Immature natural killer cell (primary cell): ENCODE measurements around the gene TCFL5. TPM values are rescaled to one million over a fixed set of nuclear protein-coding genes. Genes with fewer than 3 reads are reported as not detected.
A peak's percentile ranks its signal among the peaks of the same experiment; 100 is the strongest.

Experiments used
- DNase-seq, 3 donors: peaks; one replicate each; pipeline ENCODE4 v3.0.0; 2022; ENCODE audit warnings: mixed read lengths in 1 of 3
- H3K27ac Mint-ChIP-seq, 6 donors: one replicate each; pipeline ENCODE4 v1.8.0; 2020; ENCODE audit warnings: mixed read lengths in 6 of 6, mild to moderate bottlenecking in 5 of 6, inconsistent platforms in 4 of 6, moderate library complexity in 3 of 6
- H3K27me3 Mint-ChIP-seq, 3 donors: one replicate each; pipeline ENCODE4 v1.8.0; 2020 to 2021; ENCODE audit warnings: low read depth in 3 of 3, mild to moderate bottlenecking in 3 of 3, mixed read lengths in 3 of 3, moderate library complexity in 3 of 3, inconsistent platforms in 1 of 3
- H3K36me3 Mint-ChIP-seq, 3 donors: one replicate each; pipeline ENCODE4 v1.8.0; 2020; ENCODE audit warnings: mixed read lengths in 3 of 3, inconsistent platforms in 2 of 3, mild to moderate bottlenecking in 2 of 3
- H3K4me1 Mint-ChIP-seq, 2 donors: one replicate each; pipeline ENCODE4 v1.8.0; 2020; ENCODE audit warnings: inconsistent platforms in 2 of 2, mild to moderate bottlenecking in 2 of 2, mixed read lengths in 2 of 2, moderate library complexity in 1 of 2
- H3K4me3 Mint-ChIP-seq, 5 donors: one replicate each; pipeline ENCODE4 v1.8.0; 2020; ENCODE audit warnings: mild to moderate bottlenecking in 5 of 5, mixed read lengths in 5 of 5, inconsistent platforms in 3 of 5, moderate library complexity in 3 of 5
- H3K9me3 Mint-ChIP-seq, 6 donors: one replicate each; pipeline ENCODE4 v1.8.0; 2020; ENCODE audit warnings: mild to moderate bottlenecking in 6 of 6, mixed read lengths in 6 of 6, inconsistent platforms in 4 of 6, moderate library complexity in 3 of 6
- polyA plus RNA-seq, 3 donors: library from polyadenylated mRNA; unstranded; fragments of 300-500 nt; fragmentation: Illumina TruSeq; gene quantifications; one replicate each; pipeline ENCODE4 v1.2.3, GENCODE V29; 2021

The TCFL5 gene
- polyA plus RNA-seq, 3 donors from 2014 or later = 0.63 to 2.1 (median 1.1) TPM

DNA sequence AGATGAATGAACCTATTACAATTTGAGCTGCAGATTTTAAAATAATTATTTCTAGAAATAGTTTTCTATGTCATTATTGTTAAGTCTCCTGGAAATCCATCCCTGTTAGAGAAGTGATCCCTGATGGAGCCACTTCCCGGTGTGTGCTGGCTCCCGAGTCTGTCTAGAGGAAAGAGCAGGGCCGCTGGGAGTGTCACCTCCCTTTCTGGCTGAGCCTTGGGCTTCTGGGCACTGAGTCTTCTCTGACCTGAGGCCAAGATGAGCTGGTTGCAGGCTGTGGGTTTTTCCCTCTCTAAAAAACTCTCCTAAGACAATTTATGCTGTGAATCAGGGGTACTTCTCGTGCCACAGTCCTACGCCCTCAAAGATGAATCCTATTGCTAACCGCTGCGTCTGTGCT, 28.8 kb upstream of the TCFL5 start:
- peaks cover 10 to 21% of the 10 kb centered on the region in 2 donors for H3K4me1 Mint-ChIP-seq
- peak overlapping the region in 1 of 6 donors; percentile 67 for H3K27ac Mint-ChIP-seq
- no peak overlapping the region for H3K4me3 Mint-ChIP-seq
- H3K36me3 Mint-ChIP-seq = peaks cover 20 to 70% (median 23%) of the 10 kb centered on the region in 3 donors
- H3K27me3 Mint-ChIP-seq = peaks cover 2 to 9% (median 2%) of the 10 kb centered on the region in 3 donors
- H3K9me3 Mint-ChIP-seq = no peaks in the 10 kb centered on the region
- no peak for DNase-seq

DNA sequence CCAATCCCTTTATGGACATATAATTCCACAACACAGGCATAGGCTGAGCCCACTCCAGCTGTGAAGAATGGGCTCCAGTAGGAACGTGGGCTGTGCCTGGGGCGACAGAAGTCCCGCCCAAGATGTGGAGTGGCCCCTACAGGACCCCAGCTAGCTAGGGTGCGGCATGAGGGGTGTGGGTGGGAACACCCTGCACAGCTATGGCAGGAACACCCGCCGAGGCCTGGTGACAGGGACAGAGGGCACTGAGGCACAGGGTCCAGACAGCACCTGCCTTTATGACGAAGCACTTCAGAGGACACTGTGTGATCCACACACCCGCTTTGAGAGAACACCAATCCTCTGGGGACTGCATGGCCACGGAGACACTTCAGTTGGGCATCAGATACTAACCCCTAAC, 28.2 kb upstream of the TCFL5 start:
- H3K27me3 Mint-ChIP-seq = peaks cover 2 to 5% (median 2%) of the 10 kb centered on the region in 3 donors
- H3K4me3 Mint-ChIP-seq = no peak overlapping the region
- DNase-seq = no peak

DNA sequence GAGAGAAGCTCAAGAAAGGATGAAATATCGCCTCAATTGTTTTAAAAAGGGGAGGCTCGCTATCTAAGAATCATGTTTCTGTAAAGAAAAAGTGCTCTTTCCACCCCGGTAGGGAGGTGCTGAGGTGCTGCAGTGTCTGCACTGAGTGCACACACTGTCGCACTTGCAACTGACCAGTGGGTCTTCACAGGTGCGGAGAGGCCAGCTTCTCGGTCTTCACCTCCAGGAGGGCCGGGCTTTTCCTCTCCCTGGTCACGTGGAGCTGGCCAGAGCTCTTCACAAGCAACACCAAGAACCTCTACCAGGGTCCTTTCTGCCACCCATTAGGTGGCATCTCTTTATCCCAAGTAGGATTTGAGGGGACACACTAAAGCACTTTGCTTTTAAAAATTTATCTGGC, 27.8 kb upstream of the TCFL5 start:
- Mint-ChIP-seq H3K36me3 (peaks cover 17 to 61% (median 23%) of the 10 kb centered on the region in 3 donors), H3K27me3 (peaks cover 2 to 5% (median 2%) of the 10 kb centered on the region in 3 donors), H3K9me3 (no peaks in the 10 kb centered on the region), H3K27ac (peak overlapping the region in 1 of 6 donors; percentile 7), H3K4me3 (no peak overlapping the region), H3K4me1 (peaks cover 10 to 21% of the 10 kb centered on the region in 2 donors)
- DNase-seq = no peak

More for the DNA sequence above, 28.2 kb upstream of the TCFL5 start:
- peaks cover 10 to 21% of the 10 kb centered on the region in 2 donors for H3K4me1 Mint-ChIP-seq
- H3K27ac Mint-ChIP-seq = no peak overlapping the region
- no peaks in the 10 kb centered on the region for H3K9me3 Mint-ChIP-seq
- peaks cover 17 to 64% (median 23%) of the 10 kb centered on the region in 3 donors for H3K36me3 Mint-ChIP-seq

DNA sequence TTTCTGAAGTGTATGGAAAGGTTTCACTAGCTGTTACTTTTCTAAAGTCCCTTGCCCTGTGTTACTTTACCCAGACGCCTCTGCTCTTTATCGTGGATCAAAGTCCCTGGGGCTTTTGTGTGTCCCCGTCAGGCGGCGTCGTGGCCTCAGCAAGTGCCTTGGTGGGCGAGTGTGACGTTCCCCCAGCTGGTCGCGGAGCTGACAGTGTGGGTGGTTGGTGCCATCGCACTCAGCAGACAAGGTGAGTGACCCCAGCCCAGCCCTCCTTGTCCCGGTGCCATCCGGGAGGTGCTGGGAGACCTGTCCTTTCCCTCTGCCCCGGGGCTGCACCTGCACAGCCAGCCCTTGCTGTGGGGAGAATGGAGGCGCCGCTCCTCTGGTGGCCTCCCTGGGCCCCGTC, 27.3 kb upstream of the TCFL5 start:
- H3K4me3 Mint-ChIP-seq = no peak overlapping the region
- peaks cover 17 to 56% (median 18%) of the 10 kb centered on the region in 3 donors for H3K36me3 Mint-ChIP-seq
- no peak overlapping the region for H3K27ac Mint-ChIP-seq
- H3K9me3 Mint-ChIP-seq = no peaks in the 10 kb centered on the region
- H3K4me1 Mint-ChIP-seq = peaks cover 10 to 21% of the 10 kb centered on the region in 2 donors
- no peak for DNase-seq
- peaks cover 2 to 5% (median 2%) of the 10 kb centered on the region in 3 donors for H3K27me3 Mint-ChIP-seq

DNA sequence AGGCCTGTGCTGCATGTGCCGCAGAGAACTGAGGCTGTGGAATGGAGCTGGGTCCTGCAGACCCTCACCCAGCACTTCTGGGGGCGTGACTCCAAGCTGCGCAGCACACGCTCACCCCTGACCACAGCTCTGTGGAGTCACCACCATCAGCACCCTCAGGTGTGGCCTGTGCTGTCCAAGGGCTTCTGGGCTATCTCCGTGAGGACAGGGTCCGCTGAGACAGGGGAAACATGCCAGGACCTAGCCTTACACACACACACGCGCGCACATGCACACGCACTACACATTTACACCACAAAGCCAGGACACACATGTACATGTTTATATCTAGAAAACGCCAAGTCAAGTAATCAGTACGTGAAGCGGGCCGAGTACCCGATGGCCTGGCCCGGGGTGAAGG, 26.8 kb upstream of the TCFL5 start:
- peaks cover 10 to 21% of the 10 kb centered on the region in 2 donors for H3K4me1 Mint-ChIP-seq
- no peaks in the 10 kb centered on the region for H3K9me3 Mint-ChIP-seq
- H3K36me3 Mint-ChIP-seq = peaks cover 17 to 52% (median 18%) of the 10 kb centered on the region in 3 donors
- peaks cover 2 to 3% (median 2%) of the 10 kb centered on the region in 3 donors for H3K27me3 Mint-ChIP-seq
- DNase-seq = no peak
- H3K27ac Mint-ChIP-seq = no peak overlapping the region
- no peak overlapping the region for H3K4me3 Mint-ChIP-seq

DNA sequence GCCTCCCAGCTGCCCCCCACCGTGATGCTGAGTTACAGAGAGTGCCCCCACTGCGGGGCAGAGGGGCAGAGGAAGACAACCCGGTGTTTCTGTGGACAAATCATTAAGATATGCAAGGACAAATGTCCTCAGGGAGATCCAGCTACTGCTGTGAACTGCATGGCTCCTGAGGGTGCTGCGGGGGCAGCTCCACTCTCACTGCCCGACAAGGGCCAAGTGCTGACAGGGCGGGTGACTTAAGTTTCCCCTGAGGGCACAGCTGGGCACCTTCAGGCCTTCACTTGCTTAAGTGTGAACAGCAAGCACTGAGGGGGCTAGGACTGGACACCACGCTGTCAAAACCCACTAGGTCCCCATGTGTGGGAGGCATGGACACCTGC, 26.2 kb upstream of the TCFL5 start:
- Mint-ChIP-seq H3K4me1 (peaks cover 10 to 21% of the 10 kb centered on the region in 2 donors), H3K27ac (peak overlapping the region in 3 of 6 donors; percentile 41 to 79 (median 65)), H3K4me3 (peak overlapping the region in 2 of 5 donors; percentile 21 to 35), H3K9me3 (no peaks in the 10 kb centered on the region), H3K27me3 (peaks cover 2 to 3% (median 2%) of the 10 kb centered on the region in 3 donors), H3K36me3 (peaks cover 17 to 48% (median 18%) of the 10 kb centered on the region in 3 donors)
- no peak for DNase-seq

DNA sequence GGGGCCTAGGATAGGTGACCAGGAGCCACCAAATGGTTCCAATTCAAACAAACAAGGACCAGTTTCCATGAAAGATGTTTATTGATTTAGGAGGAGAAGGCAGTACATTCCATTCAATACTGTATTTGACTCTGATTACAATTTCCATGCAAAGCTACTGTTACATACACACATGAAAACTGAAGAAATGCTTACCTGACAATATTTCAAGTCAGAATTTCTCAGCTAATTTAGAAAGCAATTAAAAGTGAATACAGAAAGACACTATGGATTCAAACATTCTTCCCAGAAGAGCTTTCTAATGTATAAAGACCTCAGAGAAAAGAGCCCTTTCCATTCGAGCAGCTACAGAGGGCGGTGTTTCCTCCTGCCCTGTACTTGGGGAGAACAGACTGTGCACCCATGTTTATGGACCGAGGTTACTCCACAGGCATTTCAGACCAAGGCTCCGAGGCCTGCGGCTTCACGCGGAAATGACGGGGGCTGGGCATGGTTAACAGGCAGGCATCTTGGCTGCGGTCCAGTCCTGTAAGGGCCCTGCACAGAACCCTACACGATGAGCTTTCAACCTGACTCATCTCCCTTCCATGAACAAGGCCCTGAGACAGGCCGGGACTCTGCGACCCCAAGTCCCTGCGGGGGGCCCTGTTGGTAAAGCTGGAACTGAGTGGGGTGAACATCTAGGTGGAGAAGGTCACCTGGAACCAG, 25.7 kb upstream of the TCFL5 start:
- Mint-ChIP-seq H3K27me3 (peaks cover 2 to 3% (median 2%) of the 10 kb centered on the region in 3 donors), H3K4me1 (peaks cover 10 to 21% of the 10 kb centered on the region in 2 donors), H3K4me3 (peak overlapping the region in 2 of 5 donors; percentile 21 to 35), H3K27ac (peak overlapping the region in 5 of 6 donors; percentile 8 to 79 (median 45)), H3K9me3 (no peaks in the 10 kb centered on the region), H3K36me3 (peaks cover 14 to 42% (median 18%) of the 10 kb centered on the region in 3 donors)
- peak; percentile 49 to 67 (median 53) for DNase-seq

DNA sequence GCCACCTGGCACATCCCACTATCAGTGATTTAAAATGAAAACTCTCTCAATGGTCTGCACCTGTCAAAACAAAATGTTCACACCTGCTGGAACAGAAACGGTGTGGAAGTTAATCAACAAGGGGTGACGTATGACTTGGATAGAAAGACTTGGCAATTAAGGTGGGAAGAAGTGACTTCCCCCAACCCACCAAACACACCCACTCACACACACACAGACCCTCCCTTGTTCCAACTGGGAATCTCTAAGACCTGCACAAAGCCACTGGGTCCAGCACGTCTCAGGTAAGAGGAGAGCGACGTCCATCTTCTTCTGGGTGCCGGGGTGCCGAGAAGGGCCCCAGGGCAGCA, 25.1 kb upstream of the TCFL5 start:
- Mint-ChIP-seq H3K4me1 (peaks cover 5 to 21% of the 10 kb centered on the region in 2 donors), H3K36me3 (peaks cover 8 to 42% (median 14%) of the 10 kb centered on the region in 3 donors), H3K4me3 (no peak overlapping the region), H3K27ac (peak overlapping the region in 3 of 6 donors; percentile 45 to 65 (median 50)), H3K9me3 (no peaks in the 10 kb centered on the region), H3K27me3 (peaks cover 2 to 4% (median 3%) of the 10 kb centered on the region in 3 donors)
- no peak for DNase-seq

DNA sequence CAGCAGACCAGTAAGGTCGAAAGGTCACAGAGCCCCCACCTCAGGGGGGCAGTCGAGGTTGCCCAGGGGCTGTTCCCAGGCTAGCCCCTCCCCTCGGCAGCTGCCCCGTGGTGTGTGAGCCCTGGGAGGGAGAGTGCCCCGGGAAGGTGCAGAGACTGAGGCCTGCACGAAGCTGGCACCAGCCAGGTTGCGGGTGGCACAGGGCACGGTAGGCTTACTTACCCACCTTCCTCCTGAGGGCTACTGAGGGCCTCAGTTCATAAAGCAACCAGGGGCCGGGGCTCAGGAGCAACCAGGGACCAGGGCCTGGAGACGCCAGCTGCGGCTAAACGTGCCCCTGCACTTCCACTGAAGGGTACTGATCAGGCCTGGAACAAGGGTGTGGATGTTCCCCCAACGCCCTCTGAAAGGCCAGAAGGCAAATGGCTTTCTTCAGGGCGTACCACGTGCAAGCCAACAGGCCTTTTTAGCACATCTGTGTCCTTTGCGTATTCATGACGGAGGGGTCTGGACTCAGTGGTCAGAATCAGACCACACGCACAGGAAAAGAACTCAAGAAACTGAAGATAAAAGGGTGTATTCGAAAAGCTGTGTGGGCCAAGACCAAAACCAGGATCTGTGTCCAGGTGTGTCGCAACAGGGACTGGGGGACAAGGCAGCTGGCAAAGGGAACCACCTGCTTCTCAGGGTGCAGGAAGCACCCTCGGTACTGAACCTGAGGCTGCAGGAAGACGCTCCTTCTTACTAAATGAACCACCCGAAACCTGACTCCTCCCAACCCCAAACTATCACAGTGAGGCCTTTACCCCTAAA, 24.5 kb upstream of the TCFL5 start:
- H3K36me3 Mint-ChIP-seq = peaks cover 7 to 41% (median 14%) of the 10 kb centered on the region in 3 donors
- peak overlapping the region in 2 of 6 donors; percentile 22 to 65 for H3K27ac Mint-ChIP-seq
- H3K9me3 Mint-ChIP-seq = no peaks in the 10 kb centered on the region
- DNase-seq = no peak
- H3K4me3 Mint-ChIP-seq = no peak overlapping the region
- H3K27me3 Mint-ChIP-seq = peaks cover 2 to 5% (median 3%) of the 10 kb centered on the region in 3 donors
- peaks cover 0 to 19% of the 10 kb centered on the region in 2 donors for H3K4me1 Mint-ChIP-seq

DNA sequence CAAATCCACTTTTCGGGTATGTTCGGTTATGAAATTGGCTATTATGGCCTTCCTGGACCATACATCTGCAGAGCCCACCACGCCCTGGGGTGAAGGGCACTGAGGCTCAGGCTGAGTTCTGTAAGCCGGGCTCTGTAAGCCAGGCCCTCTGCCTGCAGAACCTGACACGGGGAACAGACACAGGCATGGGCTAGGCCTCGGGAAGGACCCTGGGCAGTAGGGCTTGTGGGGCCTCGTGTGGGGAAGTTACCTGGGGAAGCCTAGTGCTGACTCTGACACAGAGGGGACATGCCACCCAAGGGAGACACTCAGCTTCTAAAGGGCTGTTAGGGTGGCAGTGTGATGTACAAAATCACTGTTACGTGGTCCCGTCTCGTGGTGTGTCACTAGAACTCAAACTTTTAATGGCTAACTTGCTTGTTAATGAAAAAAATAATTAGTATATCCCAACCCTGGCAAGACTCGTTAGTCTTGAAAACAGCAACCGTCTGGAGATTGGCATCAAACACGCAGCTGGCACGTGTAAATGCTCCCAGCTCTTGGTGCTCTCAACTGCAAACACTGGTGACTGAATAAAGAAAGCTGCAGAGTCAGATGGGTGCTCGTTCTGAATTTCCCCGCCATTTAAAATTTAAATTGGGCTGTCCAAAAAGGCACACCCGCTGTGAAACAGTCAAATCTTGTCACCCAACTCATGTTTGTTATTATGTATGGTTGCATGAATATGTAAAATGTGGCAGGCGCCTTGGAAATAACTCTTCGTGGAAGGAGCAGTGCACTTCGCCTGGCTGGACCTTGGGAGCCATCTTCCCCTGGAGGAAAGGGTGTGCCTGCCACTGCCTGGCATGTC, 23.6 kb upstream of the TCFL5 start:
- peaks cover 2 to 5% (median 3%) of the 10 kb centered on the region in 3 donors for H3K27me3 Mint-ChIP-seq
- H3K27ac Mint-ChIP-seq = peak overlapping the region in 2 of 6 donors; percentile 45 to 59
- H3K9me3 Mint-ChIP-seq = no peaks in the 10 kb centered on the region
- peaks cover 0 to 16% of the 10 kb centered on the region in 2 donors for H3K4me1 Mint-ChIP-seq
- peaks cover 5 to 33% (median 10%) of the 10 kb centered on the region in 3 donors for H3K36me3 Mint-ChIP-seq
- H3K4me3 Mint-ChIP-seq = no peak overlapping the region
- no peak for DNase-seq

DNA sequence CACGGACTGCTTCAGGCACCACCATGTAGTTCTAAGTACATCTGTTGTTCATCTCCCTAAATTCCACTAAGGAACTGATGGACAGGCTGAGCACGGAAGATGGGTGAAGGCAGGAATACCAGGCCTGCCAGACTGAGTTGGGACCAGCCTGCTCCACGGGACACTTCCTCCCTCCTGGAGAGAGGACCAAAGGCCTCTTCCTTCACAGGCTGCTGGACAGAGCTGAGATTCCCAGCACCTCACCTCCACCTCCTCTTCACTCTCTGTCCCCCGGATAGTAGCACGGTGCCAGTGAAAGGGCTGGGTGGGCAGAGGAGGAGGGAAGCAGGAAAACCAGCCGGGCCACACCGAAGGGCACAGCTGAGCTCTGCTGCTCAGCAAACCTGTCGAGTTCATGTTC, 22.9 kb upstream of the TCFL5 start:
- Mint-ChIP-seq H3K9me3 (no peaks in the 10 kb centered on the region), H3K27me3 (peaks cover 2 to 5% (median 3%) of the 10 kb centered on the region in 3 donors), H3K27ac (no peak overlapping the region), H3K4me3 (no peak overlapping the region), H3K4me1 (peaks cover 0 to 16% of the 10 kb centered on the region in 2 donors), H3K36me3 (peaks cover 5 to 25% (median 10%) of the 10 kb centered on the region in 3 donors)
- no peak for DNase-seq

DNA sequence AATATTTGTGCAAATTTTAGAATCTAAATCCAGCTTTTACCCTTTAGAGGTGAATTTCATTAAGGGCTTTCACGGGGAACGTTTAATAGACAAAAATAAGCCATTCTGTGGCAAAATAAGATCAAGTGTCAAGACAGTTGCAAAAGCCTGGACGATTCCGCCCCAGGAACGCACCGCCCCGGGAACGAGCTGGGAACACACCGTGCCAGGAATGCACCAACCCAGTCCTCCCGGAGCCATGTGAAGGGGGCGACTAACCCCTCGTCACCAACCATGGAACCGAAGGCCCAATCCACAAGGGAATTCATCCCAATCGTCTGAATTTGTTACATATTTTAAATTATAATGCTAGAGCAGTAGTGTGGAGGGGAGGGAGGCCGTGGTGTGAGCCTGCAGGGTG, 20.8 kb upstream of the TCFL5 start:
- H3K27ac Mint-ChIP-seq = no peak overlapping the region
- no peak overlapping the region for H3K4me3 Mint-ChIP-seq
- DNase-seq = no peak
- no peaks in the 10 kb centered on the region for H3K9me3 Mint-ChIP-seq
- peaks cover 5 to 15% of the 10 kb centered on the region in 2 donors for H3K4me1 Mint-ChIP-seq
- H3K36me3 Mint-ChIP-seq = peaks cover 5 to 19% (median 10%) of the 10 kb centered on the region in 3 donors
- H3K27me3 Mint-ChIP-seq = peaks cover 0 to 5% (median 2%) of the 10 kb centered on the region in 3 donors
